GM18907 (cell line): Measurements from ENCODE around the gene NOC4L.

ENCODE experiments used
- ATAC-seq: cut with Tn5 transposase; IDR thresholded peaks from one replicate; pipeline ENCODE4 v1.9.1; 2021; ENCODE audit warnings: mild to moderate bottlenecking, moderate library complexity; ENCODE audit not compliant: unreplicated experiment

The NOC4L gene

GRCh38 chr12:132155771-132156572, 11.7 kb downstream of the NOC4L start:
- ATAC-seq: no peak

- ATAC-seq: no peak
Measured at GRCh38 chr12:132156573-132157325, 12.5 kb downstream of the NOC4L start.

GRCh38 chr12:132157733-132158409, 13.6 kb downstream of the NOC4L start:
- ATAC-seq: no peak

- ATAC-seq: no peak
Measured at GRCh38 chr12:132158677-132159554, 14.7 kb downstream of the NOC4L start.

- no peak for ATAC-seq
Measured at GRCh38 chr12:132159555-132160003, 15.3 kb downstream of the NOC4L start.

GRCh38 chr12:132160016-132160415, 15.8 kb downstream of the NOC4L start:
- ATAC-seq: no peak

- no peak for ATAC-seq
Measured at GRCh38 chr12:132160601-132161035, 16.4 kb downstream of the NOC4L start.

- ATAC-seq: no peak
Measured at GRCh38 chr12:132161036-132161781, 17.0 kb downstream of the NOC4L start.

- ATAC-seq: no peak
Measured at GRCh38 chr12:132161796-132162507, 17.7 kb downstream of the NOC4L start.

- ATAC-seq: no peak
Measured at GRCh38 chr12:132162508-132163031, 18.3 kb downstream of the NOC4L start.

GRCh38 chr12:132163041-132163910, 19.0 kb downstream of the NOC4L start:
- no peak for ATAC-seq

GRCh38 chr12:132163911-132164288, 19.6 kb downstream of the NOC4L start:
- ATAC-seq: no peak

GRCh38 chr12:132164426-132164825, 20.2 kb downstream of the NOC4L start:
- ATAC-seq: no peak

- no peak for ATAC-seq
Measured at GRCh38 chr12:132165584-132165983, 21.3 kb downstream of the NOC4L start.

GRCh38 chr12:132166093-132166492, 21.8 kb downstream of the NOC4L start:
- no peak for ATAC-seq

- no peak for ATAC-seq
Measured at GRCh38 chr12:132166801-132167591, 22.7 kb downstream of the NOC4L start.

GRCh38 chr12:132167611-132168310, 23.5 kb downstream of the NOC4L start:
- ATAC-seq: no peak
